ENCODE measurements around the gene LRP3. TPM values are rescaled to one million over a fixed set of nuclear protein-coding genes. Genes with fewer than 3 reads are reported as not detected.

Gene LRP3
- polyA plus RNA-seq, 1 of the 3 experiments (the other 2 are of a cell fraction), result 8.2 TPM

- Histone ChIP-seq H3K9ac (no peak overlapping the region), H3K9me2 (no peaks in the 10 kb centered on the region), H3K27me3 (ENCODE audit: insufficient read depth) (no peaks in the 10 kb centered on the region), H3K4me3 (ENCODE audit: low read depth in 2 of 2, low read length in 1 of 2) (no peak overlapping the region), H3K79me2 (ENCODE audit: insufficient read depth) (no peaks in the 10 kb centered on the region), H3K9me3 (no peaks in the 10 kb centered on the region), H2AFZ (ENCODE audit: low read depth) (no peak overlapping the region), H4K20me1 (ENCODE audit: insufficient read depth) (no peaks in the 10 kb centered on the region), H3K27ac (ENCODE audit: low read depth in 2 of 2, low read length in 1 of 2) (no peak overlapping the region), H3K36me3 (replicated peaks in 1 of 2; ENCODE audit: control insufficient read depth in 1 of 2, insufficient read depth in 2 of 2, low read length in 1 of 2) (no peaks in the 10 kb centered on the region), H3K4me2 (no peak overlapping the region), H3K4me1 (ENCODE audit: control insufficient read depth in 1 of 2, insufficient read depth in 2 of 2, low read depth in 1 of 2, low read length in 1 of 2) (peaks cover 0 to 8% of the 10 kb centered on the region in 2 experiments; a peak in 1 of 4 replicates), H3F3A (replicated peaks; ENCODE audit: insufficient read depth) (no peaks in the 10 kb centered on the region)
- ChIA-PET POLR2A (no interaction called here), CTCF (interaction anchor here (0.6 to 14.8 kb wide), 37 partner anchors 10 to 666 kb away, joined by 3 to 511 read pairs (median 5); partner anchors contain the start of gene CEBPA)
- peak; percentile 72 for DNase-seq
- 34% methylated on average over 10 of the region's 22 CpGs for WGBS (ENCODE audit: low lambda C conversion rate)
- TF ChIP-seq CTCF (IDR thresholded peaks at IDR 0.05), result peak; percentile 66
- TF ChIP-seq EZH2phosphoT487 (IDR thresholded peaks at IDR 0.05; ENCODE audit: borderline replicate concordance, low read depth), result no peak
- TF ChIP-seq RAD21 (IDR thresholded peaks at IDR 0.05; ENCODE audit: low read length), result peak; percentile 74
- TF ChIP-seq FOXJ3 (CRISPR knock-in tag; IDR thresholded peaks at IDR 0.05), result no peak
- TF ChIP-seq SMC3 (IDR thresholded peaks at IDR 0.05; ENCODE audit: low read depth, low read length), result peak; percentile 55
- no peak for TF ChIP-seq POLR2AphosphoS5 (IDR thresholded peaks at IDR 0.05; ENCODE audit: low read depth, low read length)
- no peak for TF ChIP-seq USF1 (IDR thresholded peaks at IDR 0.05; ENCODE audit: borderline replicate concordance, low read depth)
Measured at GRCh38 chr19:33241530-33242101, 47.5 kb downstream of the LRP3 start.

GRCh38 chr19:33242131-33242530 is 48.0 kb downstream of the LRP3 start:
- TF ChIP-seq SMC3 (IDR thresholded peaks at IDR 0.05; ENCODE audit: low read depth, low read length) (no peak), IRF3 (IDR thresholded peaks at IDR 0.05; ENCODE audit: low read depth, low read length) (no peak)
- H3K27me3 ChIP-seq (ENCODE audit: insufficient read depth), result no peaks in the 10 kb centered on the region
- H3K9ac ChIP-seq, result no peak overlapping the region
- no peaks in the 10 kb centered on the region for H3K36me3 ChIP-seq (replicated peaks in 1 of 2; ENCODE audit: control insufficient read depth in 1 of 2, insufficient read depth in 2 of 2, low read length in 1 of 2)
- ChIA-PET CTCF (interaction anchor here (0.6 to 14.8 kb wide), 32 partner anchors 11 to 536 kb away, joined by 3 to 511 read pairs (median 5); partner anchors contain the start of gene CEBPA), POLR2A (no interaction called here)
- no peaks in the 10 kb centered on the region for H3K79me2 ChIP-seq (ENCODE audit: insufficient read depth)
- no peaks in the 10 kb centered on the region for H3F3A ChIP-seq (replicated peaks; ENCODE audit: insufficient read depth)
- H3K4me1 ChIP-seq (ENCODE audit: control insufficient read depth in 1 of 2, insufficient read depth in 2 of 2, low read depth in 1 of 2, low read length in 1 of 2), result peaks cover 0 to 8% of the 10 kb centered on the region in 2 experiments; a peak in 1 of 4 replicates
- H3K9me2 ChIP-seq, result no peaks in the 10 kb centered on the region
- no peak overlapping the region for H2AFZ ChIP-seq (ENCODE audit: low read depth)
- H3K4me2 ChIP-seq, result no peak overlapping the region
- no peak overlapping the region for H3K27ac ChIP-seq (ENCODE audit: low read depth in 2 of 2, low read length in 1 of 2)
- no peak overlapping the region for H3K4me3 ChIP-seq (ENCODE audit: low read depth in 2 of 2, low read length in 1 of 2)
- H3K9me3 ChIP-seq, result no peaks in the 10 kb centered on the region
- H4K20me1 ChIP-seq (ENCODE audit: insufficient read depth), result no peaks in the 10 kb centered on the region
- WGBS (ENCODE audit: low lambda C conversion rate), result 77% methylated on average over 7 of the region's 10 CpGs
- no peak for DNase-seq

Data from SK-N-SH (cell line).